GM06990 (cell line): ENCODE results near the gene WDFY3.

Experiments
- DNase-seq: peaks from one replicate; pipeline ENCODE4 v3.0.0-alpha.2; 2011; ENCODE audit not compliant: insufficient read length; ENCODE audit errors: extremely low read depth
- H3K27me3 ChIP-seq: replicated peaks from 2 replicates; pipeline ENCODE4 v1.6.0; 2011; ENCODE audit warnings: low read length; ENCODE audit not compliant: control insufficient read depth, insufficient read depth
- H3K36me3 ChIP-seq: 2 replicates; pipeline ENCODE4 v1.5.1; 2011; ENCODE audit warnings: low read length; ENCODE audit not compliant: control insufficient read depth, insufficient read depth
- H3K4me3 ChIP-seq: replicated peaks from 2 replicates; pipeline ENCODE4 v1.5.1; 2011; ENCODE audit warnings: low read depth, mild to moderate bottlenecking, control low read depth, low read length
- TF ChIP-seq, protein P1 (sequence below): IDR thresholded peaks from 2 replicates; pipeline ENCODE4 v1.5.1; 2011; ENCODE audit warnings: low read length, control low read depth, mild to moderate bottlenecking, inconsistent platforms; ENCODE audit not compliant: insufficient read depth, poor library complexity, severe bottlenecking

Gene WDFY3

GRCh38 chr4:84931961-84932360 is 34.5 kb downstream of the WDFY3 start:
- DNase-seq, result no peak
- Histone ChIP-seq H3K27me3 (no peaks in the 10 kb centered on the region), H3K36me3 (no peaks in the 10 kb centered on the region), H3K4me3 (no peak overlapping the region)
- TF ChIP-seq, protein P1, sequence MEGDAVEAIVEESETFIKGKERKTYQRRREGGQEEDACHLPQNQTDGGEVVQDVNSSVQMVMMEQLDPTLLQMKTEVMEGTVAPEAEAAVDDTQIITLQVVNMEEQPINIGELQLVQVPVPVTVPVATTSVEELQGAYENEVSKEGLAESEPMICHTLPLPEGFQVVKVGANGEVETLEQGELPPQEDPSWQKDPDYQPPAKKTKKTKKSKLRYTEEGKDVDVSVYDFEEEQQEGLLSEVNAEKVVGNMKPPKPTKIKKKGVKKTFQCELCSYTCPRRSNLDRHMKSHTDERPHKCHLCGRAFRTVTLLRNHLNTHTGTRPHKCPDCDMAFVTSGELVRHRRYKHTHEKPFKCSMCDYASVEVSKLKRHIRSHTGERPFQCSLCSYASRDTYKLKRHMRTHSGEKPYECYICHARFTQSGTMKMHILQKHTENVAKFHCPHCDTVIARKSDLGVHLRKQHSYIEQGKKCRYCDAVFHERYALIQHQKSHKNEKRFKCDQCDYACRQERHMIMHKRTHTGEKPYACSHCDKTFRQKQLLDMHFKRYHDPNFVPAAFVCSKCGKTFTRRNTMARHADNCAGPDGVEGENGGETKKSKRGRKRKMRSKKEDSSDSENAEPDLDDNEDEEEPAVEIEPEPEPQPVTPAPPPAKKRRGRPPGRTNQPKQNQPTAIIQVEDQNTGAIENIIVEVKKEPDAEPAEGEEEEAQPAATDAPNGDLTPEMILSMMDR, result no peak

DNA sequence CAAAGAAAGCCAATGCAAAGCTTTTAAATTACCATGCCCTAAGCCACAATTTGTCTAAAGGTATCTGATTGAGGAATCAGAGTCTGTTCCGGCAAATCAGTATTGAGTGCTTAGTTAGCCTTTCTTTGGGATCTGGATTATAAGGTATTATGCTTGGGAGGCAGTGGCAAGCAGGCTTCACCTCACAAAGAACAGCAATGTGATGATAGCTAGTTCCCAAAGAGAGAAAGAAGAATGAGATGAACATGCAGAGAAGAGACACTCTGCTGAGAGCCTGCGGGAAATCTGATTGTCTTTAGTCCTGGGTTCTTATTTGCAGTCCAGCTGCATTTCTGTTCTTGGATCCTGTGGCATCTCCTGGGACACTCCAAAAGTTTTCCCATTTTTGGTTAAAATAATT is 35.2 kb downstream of the WDFY3 start:
- no peak overlapping the region for H3K4me3 ChIP-seq
- TF ChIP-seq, protein P1, result no peak

GRCh38 chr4:84928089-84928488 is 38.4 kb downstream of the WDFY3 start:
- Histone ChIP-seq H3K27me3 (no peaks in the 10 kb centered on the region), H3K36me3 (no peaks in the 10 kb centered on the region), H3K4me3 (no peak overlapping the region)
- DNase-seq, result no peak
- TF ChIP-seq, protein P1, result no peak

More for the DNA sequence above, 35.2 kb downstream of the WDFY3 start:
- Histone ChIP-seq H3K36me3 (no peaks in the 10 kb centered on the region), H3K27me3 (no peaks in the 10 kb centered on the region)
- no peak for DNase-seq

DNA sequence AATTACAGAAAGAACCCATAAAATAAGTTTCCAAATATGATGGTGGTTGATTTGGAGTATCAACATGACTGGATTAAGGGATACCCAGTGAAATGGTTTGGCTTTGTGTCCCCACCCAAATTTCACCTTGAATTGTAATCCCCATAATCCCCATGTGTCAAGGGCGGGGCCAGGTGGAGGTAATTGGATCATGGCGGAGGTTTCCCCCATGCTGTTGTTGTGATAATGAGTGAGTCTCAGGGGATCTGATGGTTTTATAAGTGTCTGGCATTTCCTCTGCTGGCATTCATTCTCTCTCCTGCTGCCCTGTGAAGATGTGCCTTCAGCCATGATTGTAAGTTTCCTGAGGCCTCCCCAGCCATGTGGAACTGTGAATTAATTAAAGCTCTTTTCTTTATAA is 39.1 kb downstream of the WDFY3 start:
- Histone ChIP-seq H3K4me3 (no peak overlapping the region), H3K27me3 (no peaks in the 10 kb centered on the region), H3K36me3 (no peaks in the 10 kb centered on the region)
- TF ChIP-seq, protein P1, result no peak
- no peak for DNase-seq

- H3K27me3 ChIP-seq, result no peaks in the 10 kb centered on the region
- H3K36me3 ChIP-seq, result no peaks in the 10 kb centered on the region
- DNase-seq, result no peak
- H3K4me3 ChIP-seq, result no peak overlapping the region
- TF ChIP-seq, protein P1, result no peak
Observed at GRCh38 chr4:84925558-84925957, 40.9 kb downstream of the WDFY3 start.

- Histone ChIP-seq H3K36me3 (no peaks in the 10 kb centered on the region), H3K4me3 (no peak overlapping the region), H3K27me3 (no peaks in the 10 kb centered on the region)
- DNase-seq, result no peak
- TF ChIP-seq, protein P1, result no peak
Observed at GRCh38 chr4:84924434-84924833, 42.1 kb downstream of the WDFY3 start.
